ENCODE measurements around the gene STXBP3. TPM values are rescaled to one million over a fixed set of nuclear protein-coding genes. Genes with fewer than 3 reads are reported as not detected.

STXBP3 gene
- total and polyA plus RNA-seq, 10 donors = 29.5 to 157 (median 67.5) TPM

- Histone ChIP-seq H3K27me3 (replicated peaks in 1 of 7) (peaks cover 0 to 18% (median 0%) of the 10 kb centered on the region in 7 donors), H3K27ac (no peak overlapping the region), H3K9me3 (no peaks in the 10 kb centered on the region), H3K4me3 (no peak overlapping the region), H3K4me1 (peaks cover 0 to 21% (median 6%) of the 10 kb centered on the region in 6 donors), H3K36me3 (no peaks in the 10 kb centered on the region)
- intact Hi-C loops (cut with DNase I; ENCODE audit: low total_unique reads) = no loop called here
- TF ChIP-seq POLR2A (IDR thresholded peaks at IDR 0.05) (no peak), CTCF (IDR thresholded peaks at IDR 0.05 in 8 of 11, conservative IDR thresholded peaks at IDR 0.05 in 3 of 11) (no peak), POLR2AphosphoS5 (IDR thresholded peaks at IDR 0.05) (no peak)
- DNase-seq = no peak
- 61 to 83% (median 75%) methylated on average over 7 of the region's 7 CpGs for WGBS, 5 donors
These were observed 104.5 kb downstream of the STXBP3 start for GRCh38 chr1:108850929-108851328.

GRCh38 chr1:108851567-108851966 is 105.1 kb downstream of the STXBP3 start:
- no peak overlapping the region for H3K4me3 ChIP-seq
- no peaks in the 10 kb centered on the region for H3K9me3 ChIP-seq
- H3K4me1 ChIP-seq = peaks cover 0 to 21% (median 6%) of the 10 kb centered on the region in 6 donors
- 55 to 66% (median 65%) methylated on average over 4 of the region's 4 CpGs for WGBS, 5 donors
- no peak for DNase-seq
- H3K36me3 ChIP-seq = no peaks in the 10 kb centered on the region
- intact Hi-C loops (cut with DNase I; ENCODE audit: low total_unique reads) = no loop called here
- peaks cover 0 to 18% (median 0%) of the 10 kb centered on the region in 7 donors for H3K27me3 ChIP-seq (replicated peaks in 1 of 7)
- H3K27ac ChIP-seq = no peak overlapping the region
- TF ChIP-seq POLR2A (IDR thresholded peaks at IDR 0.05) (no peak), CTCF (IDR thresholded peaks at IDR 0.05 in 8 of 11, conservative IDR thresholded peaks at IDR 0.05 in 3 of 11) (no peak), POLR2AphosphoS5 (IDR thresholded peaks at IDR 0.05) (no peak)

GRCh38 chr1:108852221-108852975 is 105.9 kb downstream of the STXBP3 start:
- 19 to 35% (median 23%) methylated on average over 7 of the region's 7 CpGs for WGBS, 5 donors
- H3K4me1 ChIP-seq = peaks cover 0 to 21% (median 6%) of the 10 kb centered on the region in 6 donors
- H3K4me3 ChIP-seq = no peak overlapping the region
- no peak overlapping the region for H3K27ac ChIP-seq
- H3K9me3 ChIP-seq = no peaks in the 10 kb centered on the region
- intact Hi-C loops (cut with DNase I; ENCODE audit: low total_unique reads) = no loop called here
- H3K27me3 ChIP-seq (replicated peaks in 1 of 7) = peaks cover 0 to 18% (median 0%) of the 10 kb centered on the region in 7 donors
- no peaks in the 10 kb centered on the region for H3K36me3 ChIP-seq
- no peak for DNase-seq
- TF ChIP-seq POLR2A (IDR thresholded peaks at IDR 0.05) = no peak
- TF ChIP-seq POLR2AphosphoS5 (IDR thresholded peaks at IDR 0.05) = no peak
- no peak for TF ChIP-seq CTCF (IDR thresholded peaks at IDR 0.05 in 8 of 11, conservative IDR thresholded peaks at IDR 0.05 in 3 of 11)

GRCh38 chr1:108854221-108855019 is 107.9 kb downstream of the STXBP3 start:
- intact Hi-C loops (cut with DNase I; ENCODE audit: low total_unique reads) = no loop called here
- peaks cover 0 to 21% (median 6%) of the 10 kb centered on the region in 6 donors for H3K4me1 ChIP-seq
- H3K9me3 ChIP-seq = no peaks in the 10 kb centered on the region
- 58 to 76% (median 65%) methylated on average over 3 of the region's 3 CpGs for WGBS, 5 donors
- H3K4me3 ChIP-seq = no peak overlapping the region
- H3K36me3 ChIP-seq = no peaks in the 10 kb centered on the region
- H3K27me3 ChIP-seq (replicated peaks in 1 of 7) = peaks cover 0 to 19% (median 0%) of the 10 kb centered on the region in 7 donors
- no peak for DNase-seq
- H3K27ac ChIP-seq = no peak overlapping the region
- TF ChIP-seq POLR2A (IDR thresholded peaks at IDR 0.05) (no peak), CTCF (IDR thresholded peaks at IDR 0.05 in 8 of 11, conservative IDR thresholded peaks at IDR 0.05 in 3 of 11) (no peak), POLR2AphosphoS5 (IDR thresholded peaks at IDR 0.05) (no peak)

Measured in spleen (tissue), 11 donors.